ENCODE data around the gene ASPG. TPM values are rescaled to one million over a fixed set of nuclear protein-coding genes. Genes with fewer than 3 reads are reported as not detected.
"Not testable (repeated sequence)": the region's sequence is repeated elsewhere in the genome, so short reads cannot be mapped to it uniquely, and the experiment has no call there.

Gene ASPG
- total RNA-seq, 2 experiments from 2014 or later: not detected

DNA sequence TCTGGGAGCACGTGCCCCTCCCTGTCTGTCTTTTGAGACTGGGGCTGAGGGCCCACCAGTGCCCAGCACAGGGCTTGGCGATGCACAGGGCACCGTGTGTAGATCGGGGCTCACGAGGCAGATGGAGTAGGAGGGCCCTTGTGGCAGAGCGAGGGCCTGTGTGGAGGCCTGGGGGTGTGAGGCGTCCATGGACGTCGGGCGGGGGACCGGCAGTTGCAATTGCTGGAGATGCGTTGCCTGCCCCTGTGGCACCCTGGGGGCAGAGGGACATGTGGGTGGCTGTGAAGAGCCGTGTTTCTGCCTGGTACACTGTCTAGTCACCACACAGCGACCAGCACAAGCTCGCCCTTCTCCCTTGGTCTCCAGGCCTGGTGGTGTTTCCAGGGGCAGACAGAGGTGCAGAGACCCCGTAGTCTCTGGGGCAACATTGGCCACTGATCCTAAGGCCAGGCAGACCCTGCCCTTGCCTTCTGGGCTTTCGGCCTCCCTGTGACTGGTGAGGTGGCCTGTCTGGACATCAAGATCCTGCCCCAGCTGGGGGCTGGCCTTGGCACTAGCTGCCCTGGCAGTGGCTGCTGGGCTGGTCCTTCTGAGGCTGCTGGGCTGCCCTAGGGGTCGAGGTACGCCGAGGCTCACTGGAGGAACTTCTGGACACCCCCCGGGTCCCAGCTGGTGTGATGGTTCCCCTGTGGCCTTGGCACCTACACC lies 67.3 kb downstream of the ASPG start:
- POLR2A ChIA-PET: interaction anchor here (0.6 kb wide), 1 partner anchor 556 kb away, joined by 3 read pairs; no protein-coding TSS in a partner anchor
- CTCF ChIA-PET: no interaction called here

DNA sequence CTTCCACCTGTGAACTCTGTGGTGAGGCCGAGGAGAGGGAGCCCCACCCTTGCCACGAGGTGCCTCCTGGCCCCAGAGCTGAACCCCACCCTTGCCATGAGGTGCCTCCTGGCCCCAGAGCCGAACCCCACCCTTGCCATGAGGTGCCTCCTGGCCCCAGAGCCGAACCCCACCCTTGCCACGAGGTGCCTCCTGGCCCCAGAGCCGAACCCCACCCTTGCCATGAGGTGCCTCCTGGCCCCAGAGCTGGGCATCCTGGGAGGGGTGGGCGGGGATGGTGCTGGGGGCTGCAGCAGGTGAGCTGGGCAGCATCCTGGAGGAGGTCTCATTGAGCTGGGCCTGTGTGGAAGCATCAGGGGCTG lies 67.9 kb downstream of the ASPG start:
- DNase-seq; ATAC-seq; H3K4me3 Mint-ChIP-seq; H3K9me3 Mint-ChIP-seq (ENCODE audit: insufficient read depth); H3K27me3 Mint-ChIP-seq (ENCODE audit: low read depth); H3K36me3 Mint-ChIP-seq (ENCODE audit: low read depth); H3K27ac Mint-ChIP-seq; CTCF ChIA-PET; H3K4me1 Mint-ChIP-seq (ENCODE audit: low read depth); POLR2A ChIA-PET: not testable (repeated sequence)

More for the DNA sequence above, 67.3 kb downstream of the ASPG start:
- Mint-ChIP-seq H3K4me3 (no peak overlapping the region), H3K27ac (no peak overlapping the region), H3K36me3 (ENCODE audit: low read depth) (no peaks in the 10 kb centered on the region), H3K4me1 (ENCODE audit: low read depth) (no peaks in the 10 kb centered on the region), H3K9me3 (ENCODE audit: insufficient read depth) (no peaks in the 10 kb centered on the region), H3K27me3 (ENCODE audit: low read depth) (no peaks in the 10 kb centered on the region)
- ATAC-seq (no peak), DNase-seq (no peak)

- no peak for ATAC-seq
- ChIA-PET POLR2A (no interaction called here), CTCF (no interaction called here)
- Mint-ChIP-seq H3K9me3 (ENCODE audit: insufficient read depth) (no peaks in the 10 kb centered on the region), H3K4me1 (ENCODE audit: low read depth) (no peaks in the 10 kb centered on the region), H3K4me3 (no peak overlapping the region), H3K36me3 (ENCODE audit: low read depth) (no peaks in the 10 kb centered on the region), H3K27ac (no peak overlapping the region), H3K27me3 (ENCODE audit: low read depth) (no peaks in the 10 kb centered on the region)
- DNase-seq: no peak
These were observed 68.7 kb downstream of the ASPG start for GRCh38 chr14:104154246-104154645.

- H3K27ac Mint-ChIP-seq: no peak overlapping the region
- H3K9me3 Mint-ChIP-seq (ENCODE audit: insufficient read depth): no peaks in the 10 kb centered on the region
- ATAC-seq (no peak), DNase-seq (no peak)
- H3K4me1 Mint-ChIP-seq (ENCODE audit: low read depth): no peaks in the 10 kb centered on the region
- ChIA-PET CTCF (no interaction called here), POLR2A (no interaction called here)
- no peaks in the 10 kb centered on the region for H3K36me3 Mint-ChIP-seq (ENCODE audit: low read depth)
- no peak overlapping the region for H3K4me3 Mint-ChIP-seq
- H3K27me3 Mint-ChIP-seq (ENCODE audit: low read depth): no peaks in the 10 kb centered on the region
These were observed 70.0 kb downstream of the ASPG start for GRCh38 chr14:104155513-104155912.

GRCh38 chr14:104156142-104156541 lies 70.6 kb downstream of the ASPG start:
- no peak for DNase-seq
- no peak overlapping the region for H3K27ac Mint-ChIP-seq
- CTCF ChIA-PET: no interaction called here

DNA sequence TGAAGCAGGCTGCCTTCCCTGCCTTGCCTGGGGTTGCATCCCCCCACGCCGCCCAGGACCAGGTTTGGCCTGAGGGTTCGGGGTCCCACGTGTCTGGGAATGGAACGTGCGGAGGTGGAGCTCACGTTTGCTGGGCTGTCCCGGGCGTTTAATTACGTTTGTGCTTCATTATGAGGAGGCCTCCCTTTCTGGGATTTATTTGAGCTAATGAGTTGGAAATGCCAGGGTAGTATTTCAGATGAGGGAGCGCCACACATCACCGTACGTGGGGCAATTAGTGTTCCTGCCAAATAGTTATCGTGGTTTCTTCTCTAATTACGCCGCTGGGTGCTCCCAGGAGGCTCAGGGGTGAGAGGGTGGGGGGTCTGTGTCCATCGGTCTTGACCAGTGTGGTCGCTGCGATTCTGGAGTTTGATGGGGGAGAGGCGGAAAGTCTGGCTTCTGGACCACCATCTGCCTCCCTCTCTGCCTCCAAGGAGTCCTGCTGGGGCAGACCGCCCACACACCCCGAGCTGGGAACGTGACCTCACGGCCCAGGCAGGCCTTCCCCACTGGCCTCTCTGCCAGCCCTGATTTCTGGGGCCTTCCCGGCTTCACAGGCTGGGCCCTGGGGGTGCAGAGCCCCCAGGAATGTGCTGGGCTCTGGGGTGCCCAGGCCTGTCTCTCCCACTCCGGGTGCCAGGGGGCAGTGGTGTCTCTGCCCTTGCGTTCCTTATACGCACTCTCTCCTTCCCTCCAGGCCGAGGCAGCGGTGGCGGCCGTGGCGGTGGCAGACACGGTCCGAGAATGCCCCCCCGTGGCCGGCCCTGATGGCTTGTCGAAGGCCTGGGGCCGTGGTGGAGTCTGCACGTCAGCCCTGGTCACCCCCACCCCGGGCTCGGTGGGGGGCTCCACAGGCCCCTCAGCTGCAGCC lies 71.8 kb downstream of the ASPG start:
- no peak for DNase-seq
- Mint-ChIP-seq H3K9me3 (ENCODE audit: insufficient read depth) (no peaks in the 10 kb centered on the region), H3K36me3 (ENCODE audit: low read depth) (no peaks in the 10 kb centered on the region), H3K4me3 (no peak overlapping the region), H3K27me3 (ENCODE audit: low read depth) (no peaks in the 10 kb centered on the region), H3K27ac (no peak overlapping the region), H3K4me1 (ENCODE audit: low read depth) (no peaks in the 10 kb centered on the region)
- POLR2A ChIA-PET: no interaction called here
- no peak for ATAC-seq
- CTCF ChIA-PET: no interaction called here

More at GRCh38 chr14:104156142-104156541, 70.6 kb downstream of the ASPG start:
- H3K36me3 Mint-ChIP-seq (ENCODE audit: low read depth): no peaks in the 10 kb centered on the region
- no peaks in the 10 kb centered on the region for H3K4me1 Mint-ChIP-seq (ENCODE audit: low read depth)
- H3K4me3 Mint-ChIP-seq: no peak overlapping the region
- no peaks in the 10 kb centered on the region for H3K27me3 Mint-ChIP-seq (ENCODE audit: low read depth)
- ATAC-seq: no peak
- POLR2A ChIA-PET: no interaction called here
- H3K9me3 Mint-ChIP-seq (ENCODE audit: insufficient read depth): no peaks in the 10 kb centered on the region

DNA sequence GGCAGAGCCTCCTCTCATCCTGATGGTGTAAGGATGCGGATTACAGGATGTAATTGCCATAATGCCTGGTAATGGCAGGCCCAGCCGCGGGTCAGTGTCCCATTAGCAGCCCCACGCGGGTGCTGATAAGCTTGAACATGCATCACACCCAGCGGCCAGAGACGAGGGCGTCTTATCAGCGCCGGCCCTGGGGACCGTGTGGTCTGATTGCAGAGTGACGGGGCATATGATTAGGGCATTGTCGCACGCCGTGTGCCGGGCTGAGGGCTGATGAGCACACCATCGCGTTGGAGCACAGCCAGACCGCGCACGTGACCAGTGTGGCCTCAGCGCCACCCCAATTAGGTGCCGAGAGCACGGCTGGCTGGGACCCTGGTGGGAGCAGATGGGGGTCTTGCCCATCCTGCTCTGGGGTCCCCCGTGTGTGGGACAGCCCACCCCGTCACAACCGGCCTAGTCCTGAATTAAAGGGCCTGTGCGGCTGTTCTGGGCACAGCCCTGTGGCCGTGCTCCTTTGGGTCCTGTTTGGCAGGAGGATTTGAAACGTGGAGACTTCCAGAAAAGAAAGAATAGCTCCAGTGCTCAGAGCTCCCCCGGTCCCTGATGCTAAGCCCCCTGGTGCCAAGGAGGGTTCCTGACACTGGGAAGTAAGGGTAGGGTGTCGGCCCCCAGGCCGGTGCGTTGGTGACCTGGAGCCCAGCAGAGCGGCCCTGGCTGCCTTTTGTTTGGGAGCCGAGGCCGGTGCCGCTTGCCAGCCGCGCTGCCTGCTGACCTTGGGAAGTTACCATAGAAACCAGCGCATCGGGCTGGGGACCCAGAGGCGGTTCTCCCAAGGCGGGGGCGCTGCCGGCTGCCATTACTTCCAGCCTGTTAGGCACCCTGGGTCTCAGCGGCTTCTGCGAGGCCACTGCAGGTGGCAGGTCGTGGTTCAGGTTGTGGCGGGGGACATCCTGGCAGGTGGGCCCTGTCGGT lies 73.6 kb downstream of the ASPG start:
- no peak for ATAC-seq
- ChIA-PET CTCF (no interaction called here), POLR2A (no interaction called here)
- no peaks in the 10 kb centered on the region for H3K36me3 Mint-ChIP-seq (ENCODE audit: low read depth)
- no peaks in the 10 kb centered on the region for H3K9me3 Mint-ChIP-seq (ENCODE audit: insufficient read depth)
- DNase-seq: no peak
- no peak overlapping the region for H3K27ac Mint-ChIP-seq
- H3K4me3 Mint-ChIP-seq: no peak overlapping the region
- no peaks in the 10 kb centered on the region for H3K4me1 Mint-ChIP-seq (ENCODE audit: low read depth)
- H3K27me3 Mint-ChIP-seq (ENCODE audit: low read depth): no peaks in the 10 kb centered on the region

- no peak for ATAC-seq
- Mint-ChIP-seq H3K4me1 (ENCODE audit: low read depth) (no peaks in the 10 kb centered on the region), H3K4me3 (no peak overlapping the region), H3K27me3 (ENCODE audit: low read depth) (no peaks in the 10 kb centered on the region), H3K27ac (no peak overlapping the region), H3K9me3 (ENCODE audit: insufficient read depth) (no peaks in the 10 kb centered on the region), H3K36me3 (ENCODE audit: low read depth) (no peaks in the 10 kb centered on the region)
- CTCF ChIA-PET: no interaction called here
- POLR2A ChIA-PET: no interaction called here
- DNase-seq: no peak
These were observed 74.5 kb downstream of the ASPG start for GRCh38 chr14:104159990-104160389.

DNA sequence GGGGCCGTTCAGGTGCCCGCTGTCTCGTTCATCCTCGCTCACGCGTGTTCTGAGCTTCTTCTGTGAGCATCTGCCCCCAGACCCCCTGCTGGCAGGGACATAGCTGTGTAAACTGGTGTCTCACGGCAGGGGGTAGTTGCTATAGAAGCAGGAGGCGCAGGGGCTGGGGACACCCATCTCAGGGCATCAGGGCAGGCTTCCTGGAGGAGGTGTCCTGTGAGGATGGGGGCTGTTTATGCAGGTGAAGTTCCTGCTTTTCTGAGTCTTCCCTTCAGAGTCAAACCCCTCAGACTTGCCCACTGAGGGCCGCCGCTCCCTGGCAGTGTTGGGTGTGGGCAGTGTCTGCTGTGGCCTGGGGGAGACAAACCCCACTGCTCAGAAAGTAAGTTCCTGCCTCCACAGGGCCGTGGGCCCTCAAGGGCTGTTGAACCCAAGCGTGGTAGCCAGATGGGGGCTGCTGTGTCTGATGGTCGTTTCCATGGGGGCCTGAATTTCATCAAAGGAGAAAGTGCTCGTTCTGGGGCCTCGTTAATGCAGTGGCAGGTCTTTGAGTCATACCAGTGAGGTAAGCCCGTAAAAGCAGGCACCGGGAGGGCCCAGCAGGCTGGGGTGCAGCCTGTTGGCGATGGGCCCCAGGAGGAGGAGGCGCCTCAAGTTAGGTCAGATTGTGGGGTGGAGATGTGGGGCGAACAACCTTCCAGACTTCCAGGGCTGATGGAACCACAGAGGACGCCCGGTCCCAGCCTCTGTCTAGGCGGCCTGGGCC lies 76.3 kb downstream of the ASPG start:
- Mint-ChIP-seq H3K27me3 (ENCODE audit: low read depth) (no peaks in the 10 kb centered on the region), H3K4me3 (no peak overlapping the region), H3K4me1 (ENCODE audit: low read depth) (no peaks in the 10 kb centered on the region), H3K36me3 (ENCODE audit: low read depth) (no peaks in the 10 kb centered on the region), H3K27ac (no peak overlapping the region), H3K9me3 (ENCODE audit: insufficient read depth) (no peaks in the 10 kb centered on the region)
- ChIA-PET POLR2A (no interaction called here), CTCF (no interaction called here)
- DNase-seq: no peak
- ATAC-seq: no peak

DNA sequence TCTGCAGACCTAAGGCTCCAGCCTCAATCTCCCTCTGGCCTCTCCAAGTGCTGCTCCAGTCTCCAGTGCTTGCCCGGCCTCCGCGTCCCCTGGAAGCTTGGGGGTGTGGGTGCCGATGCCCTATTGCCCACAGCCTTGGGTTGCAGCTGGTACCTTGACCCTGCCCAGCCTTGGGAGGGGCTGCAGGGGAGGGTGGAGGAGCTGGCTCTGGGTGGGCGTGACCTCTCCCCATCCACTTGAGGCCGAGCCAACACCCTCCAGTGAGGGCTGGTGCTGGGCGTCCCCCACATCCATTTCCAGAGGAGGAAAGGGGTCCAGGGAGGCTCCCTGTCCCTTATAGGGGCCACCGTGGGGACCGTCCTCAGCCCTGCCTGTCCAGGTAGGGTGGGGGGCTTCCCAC lies 77.0 kb downstream of the ASPG start:
- POLR2A ChIA-PET: no interaction called here
- Mint-ChIP-seq H3K4me1 (ENCODE audit: low read depth) (no peaks in the 10 kb centered on the region), H3K9me3 (ENCODE audit: insufficient read depth) (no peaks in the 10 kb centered on the region)

DNA sequence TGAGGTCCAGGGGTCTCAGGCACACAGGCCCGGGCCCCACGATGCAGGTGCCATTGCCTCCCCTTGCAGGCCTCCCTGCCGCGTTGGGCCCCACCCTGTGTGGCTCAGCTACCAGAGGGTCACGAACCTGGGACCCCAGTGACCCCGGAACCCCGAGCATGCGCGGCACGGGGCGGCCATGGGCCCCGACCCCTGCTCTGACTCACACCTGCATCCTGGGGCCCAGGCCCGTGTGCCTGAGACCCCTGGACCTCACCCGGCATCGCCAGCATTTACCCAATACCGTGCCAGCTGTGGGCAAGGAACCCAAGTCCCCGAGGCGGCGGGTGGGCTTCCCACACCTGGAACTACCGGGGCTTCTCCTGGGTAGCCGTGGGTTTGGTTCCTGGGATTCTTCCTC lies 78.0 kb downstream of the ASPG start:
- H3K9me3 Mint-ChIP-seq (ENCODE audit: insufficient read depth): no peaks in the 10 kb centered on the region
- no peak overlapping the region for H3K4me3 Mint-ChIP-seq
- H3K4me1 Mint-ChIP-seq (ENCODE audit: low read depth): no peaks in the 10 kb centered on the region
- no peak for ATAC-seq
- H3K27me3 Mint-ChIP-seq (ENCODE audit: low read depth): no peaks in the 10 kb centered on the region
- no peak for DNase-seq
- POLR2A ChIA-PET: no interaction called here
- CTCF ChIA-PET: no interaction called here
- H3K36me3 Mint-ChIP-seq (ENCODE audit: low read depth): no peaks in the 10 kb centered on the region
- H3K27ac Mint-ChIP-seq: no peak overlapping the region

More for the DNA sequence above, 77.0 kb downstream of the ASPG start:
- CTCF ChIA-PET: no interaction called here
- H3K36me3 Mint-ChIP-seq (ENCODE audit: low read depth): no peaks in the 10 kb centered on the region
- DNase-seq (no peak), ATAC-seq (no peak)
- H3K27me3 Mint-ChIP-seq (ENCODE audit: low read depth): no peaks in the 10 kb centered on the region
- no peak overlapping the region for H3K27ac Mint-ChIP-seq
- H3K4me3 Mint-ChIP-seq: no peak overlapping the region

All from activated CD8-positive, alpha-beta T cell treated with anti-CD3 and anti-CD28 coated beads, Interleukin-2, amount 10 ng/mL, durations not matched to agents 7 days and 5 days (primary cell).